HG03439 (cell line): Measurements from ENCODE around the gene GAS2.

Source experiments
- ATAC-seq: cut with Tn5 transposase; IDR thresholded peaks from one replicate; pipeline ENCODE4 v1.9.1; 2021; ENCODE audit warnings: mild to moderate bottlenecking, moderate library complexity; ENCODE audit not compliant: unreplicated experiment

The GAS2 gene

DNA sequence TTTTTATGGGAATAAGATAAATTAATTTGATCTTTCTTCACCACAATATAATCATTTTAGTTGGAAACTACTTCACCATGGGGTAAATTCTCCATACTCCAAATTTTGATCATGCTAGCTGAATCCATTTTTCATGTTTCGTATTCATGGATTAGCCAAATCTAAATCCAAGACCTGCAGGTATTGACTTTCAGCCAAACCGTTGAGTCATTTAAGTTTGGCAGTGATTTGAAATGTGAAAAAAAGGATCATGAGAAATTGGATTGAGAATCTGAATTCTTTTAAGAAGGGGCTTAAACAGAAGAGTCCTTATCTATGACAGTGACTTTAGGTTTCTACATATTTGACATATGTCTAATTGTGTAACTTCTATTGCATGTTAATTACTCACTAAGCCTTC, 5.3 kb downstream of the GAS2 start:
- no peak for ATAC-seq

DNA sequence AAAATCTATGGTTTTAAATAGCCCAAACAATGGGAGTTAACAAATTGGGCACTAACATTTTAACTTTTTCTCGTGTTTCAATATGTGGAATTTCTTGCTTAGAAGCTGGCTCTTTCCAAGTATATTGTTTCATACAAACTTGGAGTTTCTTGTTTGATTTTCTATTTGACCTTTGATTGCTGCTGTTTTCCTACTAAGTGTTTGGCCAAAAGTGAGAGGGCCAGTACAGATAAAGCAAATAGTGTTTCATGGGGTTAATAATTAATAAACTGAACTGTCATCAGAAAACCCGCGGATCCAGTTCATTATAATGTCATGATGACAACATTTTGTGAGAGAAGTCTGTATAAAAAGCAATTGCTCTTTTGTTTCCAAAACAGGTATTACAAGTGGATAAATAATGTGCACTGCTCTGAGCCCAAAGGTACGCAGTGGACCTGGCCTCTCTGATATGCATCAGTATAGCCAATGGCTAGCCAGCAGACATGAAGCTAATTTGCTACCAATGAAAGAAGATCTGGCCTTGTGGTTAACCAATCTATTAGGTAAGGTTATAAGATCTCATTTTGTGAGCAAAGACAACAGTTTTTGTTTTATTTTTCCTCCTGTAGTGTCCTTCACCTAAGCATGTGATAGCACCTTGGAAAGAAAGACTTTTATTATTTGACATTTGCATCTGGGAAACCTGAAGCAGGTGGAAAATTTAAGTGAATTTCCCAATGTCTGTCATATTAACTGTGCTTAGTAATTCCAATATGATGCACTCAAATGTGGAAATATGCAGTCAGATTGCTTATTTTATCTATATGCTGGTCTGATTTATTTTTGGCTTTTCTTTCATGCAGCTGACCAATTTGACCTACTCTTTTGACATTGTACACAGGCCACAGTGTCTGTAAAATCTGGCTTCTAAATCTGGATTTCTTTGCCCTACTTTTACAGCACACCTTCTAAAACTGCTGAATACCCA, 8.3 kb downstream of the GAS2 start:
- no peak for ATAC-seq

DNA sequence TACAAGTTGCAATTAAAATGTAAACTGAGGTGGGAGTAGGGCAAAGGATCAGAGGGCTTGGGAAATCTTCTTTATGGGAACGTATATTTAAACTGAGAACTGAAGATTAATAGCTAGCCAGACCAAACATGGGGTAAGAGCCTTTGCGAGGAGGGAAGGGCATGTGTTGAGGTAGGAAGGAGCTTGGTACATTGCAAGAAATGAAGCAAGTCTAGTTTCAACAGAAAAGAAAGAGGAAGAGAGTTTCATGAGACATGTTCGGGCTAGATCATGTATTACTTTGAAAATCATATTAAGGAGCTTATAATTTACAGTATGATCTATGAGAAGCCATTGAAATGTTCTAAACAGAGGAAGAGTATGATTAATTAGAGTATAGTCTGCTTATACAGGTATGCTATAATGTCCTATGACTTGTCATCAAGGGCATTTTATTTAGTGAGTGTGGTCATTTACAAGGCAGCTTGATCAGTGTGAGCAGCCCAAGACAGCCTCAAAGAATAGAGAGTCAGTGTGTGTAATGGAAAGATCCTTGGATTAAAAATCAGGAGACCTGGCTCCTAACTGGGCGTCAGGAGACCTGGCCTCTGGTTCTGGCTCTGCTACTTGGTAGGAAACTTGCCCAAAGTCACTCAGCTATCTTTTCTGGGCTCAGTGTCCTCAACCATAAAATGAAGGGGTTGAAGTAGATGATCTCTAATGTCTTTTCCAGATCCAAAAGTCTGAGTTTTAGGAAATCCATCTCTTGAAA, 10.9 kb downstream of the GAS2 start:
- ATAC-seq = no peak

DNA sequence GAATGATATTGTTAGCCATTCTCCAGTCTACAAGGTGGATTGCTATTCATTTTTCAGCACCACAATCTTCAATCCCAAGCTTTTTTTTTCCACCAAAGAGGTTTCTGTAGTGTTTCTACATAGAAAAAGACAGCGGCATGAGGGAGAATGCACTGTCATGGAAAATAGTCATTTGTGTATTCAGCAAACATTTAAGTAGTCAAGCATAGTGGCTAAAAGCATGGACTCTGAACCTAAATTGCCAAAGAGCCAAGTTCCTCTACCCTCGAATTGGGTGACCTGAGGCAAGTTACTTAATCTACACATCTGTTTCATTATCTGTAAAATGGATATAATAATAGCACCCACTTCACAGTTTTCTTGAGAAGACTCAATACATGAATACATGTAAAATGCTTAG, 14.2 kb downstream of the GAS2 start:
- no peak for ATAC-seq

DNA sequence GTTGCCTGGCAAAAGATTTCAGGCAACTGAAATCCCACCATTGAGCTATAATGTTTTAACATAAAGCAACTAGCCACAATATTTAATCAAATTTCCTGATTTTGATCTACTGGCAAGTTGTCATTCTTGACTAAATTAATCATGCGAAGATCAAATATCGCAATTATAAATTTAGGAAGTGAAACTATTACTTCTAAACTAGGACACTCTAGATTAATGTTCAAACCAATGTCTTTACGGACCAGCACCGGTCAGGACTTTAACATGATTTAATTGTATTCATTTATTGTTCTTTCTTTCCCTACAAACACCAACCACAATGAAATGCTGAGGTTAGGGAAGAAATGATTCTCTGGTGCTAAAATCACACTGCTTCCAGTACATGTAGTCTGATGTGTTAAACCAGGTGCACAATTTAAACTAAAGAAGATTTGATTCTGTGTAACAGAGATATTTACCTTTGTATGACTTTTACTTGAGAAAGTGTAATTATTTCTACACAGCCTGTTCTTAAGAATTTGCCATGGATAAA, 14.9 kb downstream of the GAS2 start:
- no peak for ATAC-seq

DNA sequence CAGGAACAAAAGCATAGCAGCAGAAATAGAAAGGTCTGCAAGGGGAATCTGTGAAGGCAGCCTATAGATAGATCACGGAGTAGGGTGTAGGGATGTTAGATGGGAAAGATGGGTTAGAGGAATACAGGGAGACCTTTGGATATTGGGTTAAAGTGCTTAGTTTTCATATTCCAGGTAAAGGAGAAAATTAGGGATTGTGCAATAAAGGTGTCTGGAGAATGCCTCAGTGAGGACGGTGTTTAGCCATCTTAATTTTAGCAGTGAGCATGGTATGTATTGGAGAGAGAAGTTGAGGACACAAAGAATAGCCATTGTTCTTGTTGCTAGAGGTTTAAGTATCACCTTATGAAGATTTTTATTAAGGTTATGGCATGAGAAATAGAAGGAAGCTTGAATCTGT, 17.7 kb downstream of the GAS2 start:
- no peak for ATAC-seq

DNA sequence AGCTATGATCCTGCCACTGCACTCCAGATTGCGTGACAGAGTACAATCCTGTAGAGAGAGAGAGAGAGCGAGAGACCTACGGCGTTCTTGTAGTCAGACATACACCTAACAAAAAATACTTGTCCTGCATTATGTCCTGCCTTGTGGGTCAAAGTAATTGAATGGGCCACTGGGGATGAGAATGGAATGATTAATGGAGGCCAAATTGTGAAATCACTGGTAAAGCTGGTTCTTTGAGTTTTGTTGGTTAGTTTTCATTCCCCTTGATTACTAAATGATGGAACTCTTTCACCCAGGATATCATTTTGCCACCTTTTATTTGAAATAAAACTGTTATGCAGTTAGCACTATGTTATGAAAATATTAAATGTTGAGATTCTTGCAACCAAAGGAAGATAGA, 18.7 kb downstream of the GAS2 start:
- no peak for ATAC-seq

DNA sequence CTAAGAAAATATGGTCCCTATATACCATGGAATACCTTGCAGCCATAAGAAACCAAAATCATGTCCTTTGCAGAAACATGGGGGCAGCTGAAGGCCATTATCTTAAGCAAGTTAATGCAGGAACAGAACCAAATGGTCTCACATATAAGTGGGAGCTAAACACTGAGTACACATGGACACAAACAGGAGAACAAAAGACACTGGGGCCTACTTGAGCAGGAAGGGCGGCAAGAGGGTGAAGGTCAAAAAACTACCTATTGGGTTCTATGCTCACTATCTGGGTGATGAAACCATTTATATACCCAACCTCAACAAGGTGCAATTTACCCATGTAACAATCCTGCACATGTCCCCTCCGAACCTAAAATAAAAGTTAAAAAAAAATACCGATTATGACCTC, 22.5 kb downstream of the GAS2 start:
- no peak for ATAC-seq

DNA sequence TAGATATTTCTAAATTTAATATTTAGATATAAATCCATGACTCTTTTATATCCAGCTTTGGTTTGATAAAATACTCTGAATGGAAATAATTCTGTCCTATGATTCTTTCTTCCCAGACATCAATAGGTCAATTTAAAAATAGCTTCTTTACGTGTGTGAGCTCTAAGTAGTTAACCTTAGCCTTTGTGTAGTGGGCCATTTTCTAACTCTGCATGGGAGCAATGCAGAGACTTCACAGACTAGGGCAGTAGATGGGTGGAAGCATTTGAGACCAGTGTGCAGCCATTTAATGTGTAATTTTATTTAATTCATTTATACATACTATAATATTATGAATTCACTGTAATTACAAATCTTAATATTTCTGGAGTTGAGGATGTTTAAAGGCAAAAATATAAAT, 23.8 kb downstream of the GAS2 start:
- no peak for ATAC-seq

DNA sequence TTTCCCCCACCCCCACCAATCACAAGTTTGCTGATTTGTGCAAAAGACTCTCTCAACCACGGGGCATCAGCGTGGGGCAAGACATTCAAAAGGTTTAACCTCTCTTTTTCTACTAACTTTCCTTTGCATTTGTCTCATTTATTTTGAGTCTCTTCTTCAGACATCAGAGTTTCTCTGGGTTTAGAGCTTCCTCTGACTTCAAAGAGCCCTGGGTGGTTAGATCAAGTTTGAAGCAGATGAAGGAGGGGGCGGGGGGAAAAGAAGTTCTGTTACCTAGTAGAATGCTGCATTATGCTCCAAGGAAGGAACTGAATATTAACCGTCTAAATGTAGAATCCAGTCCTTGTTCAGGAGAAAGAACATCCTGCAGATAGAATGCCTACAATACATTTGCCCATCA, 24.5 kb downstream of the GAS2 start:
- ATAC-seq = no peak

DNA sequence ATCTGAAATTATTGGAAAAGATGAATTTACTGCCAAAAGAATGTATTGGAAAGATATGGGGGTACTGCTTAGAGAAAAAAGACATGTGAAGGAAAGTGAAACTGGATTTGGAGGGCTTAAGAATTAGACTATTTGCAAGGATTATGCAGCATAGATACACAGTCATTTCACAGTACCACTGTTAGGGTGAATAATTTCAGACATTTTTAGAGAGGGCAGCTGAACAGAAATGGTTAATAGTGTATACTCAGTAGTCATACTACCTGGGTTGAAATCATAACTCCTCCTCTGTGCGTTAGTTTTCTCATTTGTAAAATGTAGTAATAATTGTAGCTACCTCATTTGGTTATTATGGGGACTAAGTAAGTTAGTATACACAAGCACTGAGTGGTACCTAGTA, 33.0 kb downstream of the GAS2 start:
- no peak for ATAC-seq

DNA sequence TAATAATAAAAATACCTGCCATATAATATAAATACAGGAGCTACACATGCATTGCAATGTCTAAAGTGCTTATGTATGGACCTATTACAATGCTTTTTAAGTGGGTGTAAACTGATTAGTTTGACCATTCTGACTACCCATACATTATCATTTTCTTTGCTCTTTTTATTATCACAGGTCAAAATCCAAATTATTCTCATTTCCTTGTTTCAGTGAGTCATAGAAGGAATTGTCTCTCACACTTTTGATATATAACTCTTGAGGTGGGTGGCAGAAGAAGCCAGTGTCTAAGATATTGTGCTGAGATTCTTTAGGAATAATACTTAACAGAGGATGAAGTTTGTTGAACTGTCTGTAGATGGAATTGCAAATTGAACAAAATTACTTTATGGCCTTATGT, 35.6 kb downstream of the GAS2 start:
- no peak for ATAC-seq

DNA sequence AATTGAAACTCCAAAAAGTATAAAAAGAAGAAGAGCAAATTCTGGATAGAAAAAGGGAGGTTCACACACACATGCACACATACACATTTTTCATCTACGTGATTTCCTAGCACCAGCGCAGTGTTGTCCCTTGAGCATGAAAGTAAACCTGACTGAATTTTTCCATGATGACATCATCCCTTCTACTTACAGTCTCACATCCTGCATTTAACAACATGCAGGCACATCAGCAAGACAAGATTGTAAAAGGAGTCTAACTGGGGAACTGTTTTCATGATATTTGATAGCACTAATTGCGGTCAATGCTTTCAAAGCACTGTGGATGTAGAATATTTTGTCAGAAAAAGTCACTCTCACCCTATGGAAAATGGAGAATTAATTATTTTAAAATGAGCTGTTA, 36.6 kb downstream of the GAS2 start:
- no peak for ATAC-seq

DNA sequence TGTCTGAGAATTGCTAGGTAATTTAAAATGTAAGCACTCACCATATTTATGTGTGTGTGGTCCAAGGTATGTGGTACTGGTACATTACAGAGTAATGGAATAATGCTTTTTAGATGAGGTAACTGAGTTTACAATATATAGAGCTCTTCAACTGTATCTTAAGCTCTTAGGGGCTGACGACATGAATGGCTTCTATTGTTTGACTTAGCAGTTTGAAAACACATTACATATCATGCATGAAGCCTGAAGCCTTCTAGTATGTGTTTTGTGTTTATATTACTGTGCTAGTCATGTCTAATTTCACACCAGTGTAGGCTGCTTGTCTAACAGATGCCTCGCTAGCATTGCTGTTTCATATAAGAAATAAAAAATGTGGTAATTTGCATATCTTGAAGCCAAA, 37.2 kb downstream of the GAS2 start:
- no peak for ATAC-seq

DNA sequence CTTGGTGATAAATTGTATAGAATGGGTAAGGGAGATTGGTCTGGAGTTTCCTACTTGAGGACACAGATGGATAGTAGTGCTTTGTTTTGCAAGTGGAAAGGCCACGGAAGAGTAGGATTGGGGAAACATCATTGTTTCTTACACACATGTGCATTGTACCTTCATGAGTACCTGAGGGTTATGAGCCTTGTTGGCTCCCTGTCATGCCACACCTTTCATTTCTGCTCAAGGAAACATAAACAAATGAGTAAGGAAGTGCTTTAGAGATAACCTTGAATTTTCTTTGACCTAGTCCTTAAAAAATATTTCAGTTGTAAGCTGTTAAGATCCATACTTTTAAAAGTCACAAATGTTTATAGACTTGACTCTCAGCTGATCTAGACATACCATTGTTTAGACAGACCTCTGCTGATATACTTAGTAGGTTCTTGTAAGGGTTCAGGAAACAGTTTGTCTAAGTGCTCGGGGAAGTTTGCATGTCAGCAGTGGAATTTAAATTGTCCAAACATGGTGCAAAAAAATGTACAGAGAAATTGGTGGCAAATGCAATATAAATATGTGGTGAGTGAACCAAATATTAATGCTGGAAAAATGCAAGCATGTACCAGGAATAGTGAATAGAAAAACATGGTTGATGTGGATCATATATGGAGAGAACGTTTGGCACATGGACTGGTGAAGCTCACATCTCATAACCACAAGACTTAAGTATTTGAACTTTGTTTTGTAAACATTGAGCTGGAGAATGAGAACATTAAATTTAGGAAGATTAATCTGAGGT, 40.9 kb downstream of the GAS2 start:
- no peak for ATAC-seq

DNA sequence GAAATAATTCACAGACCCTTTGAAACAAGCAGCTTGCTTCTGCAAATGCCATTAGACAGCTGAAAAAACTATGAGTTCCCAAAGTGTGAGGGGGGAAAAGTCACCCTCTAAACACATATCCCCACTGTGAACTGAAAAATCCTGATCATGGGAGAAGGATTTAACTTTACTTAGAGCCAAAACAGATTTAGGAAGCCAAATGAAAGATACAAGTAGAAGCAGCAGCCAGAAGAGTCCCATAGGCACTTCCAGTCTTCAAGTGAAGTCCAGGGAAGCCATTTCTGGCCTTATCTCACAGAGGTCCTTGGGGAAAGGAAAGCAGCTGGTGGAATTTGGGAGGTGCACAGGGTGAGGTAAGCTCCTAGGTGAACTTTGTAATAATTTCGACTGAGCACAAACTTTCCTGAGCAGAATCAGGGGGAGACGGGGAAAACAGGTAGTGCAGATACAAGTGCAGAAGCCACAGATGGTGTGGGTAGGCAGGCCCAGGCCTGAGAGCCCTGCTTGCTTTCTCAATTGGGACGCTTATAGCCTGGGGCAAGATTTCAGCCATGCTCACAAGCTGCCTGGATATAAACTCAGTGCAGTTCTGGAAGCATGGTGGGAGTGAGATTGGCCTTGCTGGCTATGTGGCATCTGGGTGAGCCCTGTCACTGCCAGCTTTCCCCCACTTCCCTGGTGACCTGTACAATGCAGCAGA, 44.8 kb downstream of the GAS2 start:
- ATAC-seq = no peak

DNA sequence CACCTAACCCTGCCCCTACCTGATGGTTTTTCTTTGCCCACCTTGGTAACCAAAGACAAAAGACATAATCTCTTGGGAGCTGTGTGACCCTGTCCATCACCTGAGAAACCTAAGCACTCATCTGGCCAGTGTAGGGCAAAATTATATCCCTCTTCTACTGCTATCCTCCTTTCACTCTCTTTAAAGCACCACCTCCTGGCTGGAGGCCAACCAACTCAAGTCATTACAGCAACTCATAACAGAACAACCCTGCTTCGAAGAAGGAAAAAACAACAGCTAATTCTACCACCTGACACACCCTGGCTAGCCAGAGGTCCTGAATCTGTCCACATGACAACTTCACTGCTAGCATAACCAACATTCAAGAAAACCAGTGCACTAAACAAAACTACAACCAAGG, 45.5 kb downstream of the GAS2 start:
- ATAC-seq = no peak

DNA sequence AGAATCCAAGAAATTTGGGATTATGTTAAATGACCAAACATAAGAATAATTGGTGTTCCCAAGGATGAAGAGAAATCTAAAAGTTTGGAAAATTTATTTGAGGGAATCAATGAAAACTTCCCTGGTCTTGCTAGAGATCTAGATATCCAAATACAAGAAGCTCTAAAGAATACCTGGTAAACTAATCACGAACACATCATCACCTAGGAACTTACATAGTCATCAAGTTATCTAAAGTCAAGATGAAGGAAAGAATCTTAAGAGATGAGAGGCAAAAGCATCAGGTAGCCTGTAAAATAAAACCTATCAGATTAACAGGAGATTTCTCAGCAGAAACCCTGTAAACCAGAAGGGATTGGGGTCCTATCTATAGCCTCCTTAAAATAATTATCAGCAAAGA, 46.9 kb downstream of the GAS2 start:
- ATAC-seq = no peak

DNA sequence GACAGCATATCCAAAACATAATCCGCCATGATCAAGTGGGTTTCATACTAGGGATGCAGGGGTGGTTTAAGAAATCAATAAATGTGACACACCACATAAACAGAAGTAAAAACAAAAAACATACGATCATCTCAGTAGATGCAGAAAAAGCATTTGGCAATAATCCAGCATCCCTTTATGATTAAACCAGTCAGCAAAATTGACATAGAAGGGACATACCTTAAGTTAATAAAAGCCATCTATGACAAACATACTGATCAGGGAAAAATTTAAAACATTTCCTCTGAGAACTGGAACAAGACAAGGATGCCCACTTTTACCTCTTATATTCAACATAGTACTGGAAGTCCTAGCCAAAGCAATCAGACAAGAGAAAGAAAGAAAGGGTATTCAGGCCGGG, 49.6 kb downstream of the GAS2 start:
- no peak for ATAC-seq

DNA sequence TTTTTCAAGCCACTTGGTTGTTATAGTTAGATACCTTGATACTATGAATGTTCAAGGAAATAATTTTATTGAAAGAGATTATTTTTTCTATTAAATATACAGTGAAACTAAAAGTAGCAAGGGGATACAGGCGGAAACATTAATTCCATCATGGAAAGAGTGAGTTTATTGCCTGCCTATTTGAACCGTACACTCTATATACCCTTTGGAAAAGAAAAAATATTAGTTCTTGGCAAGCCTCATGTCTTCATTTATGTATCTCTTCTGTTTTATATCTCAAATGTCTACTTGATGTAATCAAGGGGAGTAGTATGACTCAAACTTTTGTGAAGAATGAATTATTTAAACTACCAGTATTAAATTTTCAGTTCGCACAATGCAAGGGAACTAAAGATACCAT, 54.0 kb downstream of the GAS2 start:
- ATAC-seq = no peak

DNA sequence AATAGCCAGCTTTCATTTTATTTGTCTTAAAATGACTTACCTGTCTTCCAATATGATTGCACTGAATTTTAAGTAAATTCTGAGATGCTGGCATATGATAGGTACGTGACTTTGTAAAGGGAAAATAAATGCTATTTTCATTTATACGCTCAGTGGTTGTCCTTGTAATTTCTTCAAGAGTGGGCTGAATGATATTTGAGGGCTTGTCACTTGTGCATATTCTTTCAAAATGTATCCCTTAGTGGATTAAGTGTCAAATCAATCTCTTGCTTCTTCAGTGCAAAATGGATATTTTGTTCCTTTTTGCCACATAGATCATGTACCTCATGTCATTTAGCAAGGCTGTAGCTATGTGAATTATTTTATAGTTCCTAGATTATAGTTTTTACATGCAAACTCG, 56.9 kb downstream of the GAS2 start:
- no peak for ATAC-seq
